ENCODE results near the gene CAMP.

Gene CAMP

GRCh38 chr3:48215019-48215418 is 8.3 kb upstream of the CAMP start:
- no peak for DNase-seq

- no peak for DNase-seq
These were observed 7.8 kb upstream of the CAMP start for GRCh38 chr3:48215466-48215865.

- no peak for DNase-seq
These were observed 7.4 kb upstream of the CAMP start for GRCh38 chr3:48215876-48216275.

GRCh38 chr3:48217449-48217848 is 5.8 kb upstream of the CAMP start:
- DNase-seq = no peak

- no peak for DNase-seq
These were observed 4.8 kb upstream of the CAMP start for GRCh38 chr3:48218537-48218936.

- DNase-seq = no peak
These were observed 3.8 kb upstream of the CAMP start for GRCh38 chr3:48219543-48219942.

GRCh38 chr3:48220746-48221145 is 2.5 kb upstream of the CAMP start:
- no peak for DNase-seq

- no peak for DNase-seq
These were observed 2.3 kb downstream of the CAMP start for GRCh38 chr3:48225587-48225986.

- no peak for DNase-seq
These were observed 3.6 kb downstream of the CAMP start for GRCh38 chr3:48226939-48227338.

GRCh38 chr3:48232232-48232631 is 8.9 kb downstream of the CAMP start:
- DNase-seq = no peak

- DNase-seq = peak; percentile 51
These were observed 9.4 kb downstream of the CAMP start for GRCh38 chr3:48232734-48233133.

- DNase-seq = no peak
These were observed 10.2 kb downstream of the CAMP start for GRCh38 chr3:48233542-48233941.

GRCh38 chr3:48236531-48236930 is 13.2 kb downstream of the CAMP start:
- DNase-seq = no peak

GRCh38 chr3:48238531-48239085 is 15.3 kb downstream of the CAMP start:
- DNase-seq = no peak

- no peak for DNase-seq
These were observed 17.0 kb downstream of the CAMP start for GRCh38 chr3:48240000-48240963.

- no peak for DNase-seq
These were observed 18.6 kb downstream of the CAMP start for GRCh38 chr3:48241796-48242455.

GRCh38 chr3:48243886-48244285 is 20.6 kb downstream of the CAMP start:
- DNase-seq = no peak

- DNase-seq = no peak
These were observed 21.2 kb downstream of the CAMP start for GRCh38 chr3:48244461-48244860.

GRCh38 chr3:48245136-48245535 is 21.8 kb downstream of the CAMP start:
- DNase-seq = no peak

- DNase-seq = no peak
These were observed 24.1 kb downstream of the CAMP start for GRCh38 chr3:48247401-48247811.

- no peak for DNase-seq
These were observed 25.0 kb downstream of the CAMP start for GRCh38 chr3:48248095-48248850.

- DNase-seq = no peak
These were observed 33.3 kb downstream of the CAMP start for GRCh38 chr3:48256557-48256956.

- no peak for DNase-seq
These were observed 35.2 kb downstream of the CAMP start for GRCh38 chr3:48258530-48258929.

Measured in activated gamma-delta T cell treated with Interleukin-2 at 50 U/mL for 16 hours (primary cell).